Measurements from ENCODE around the gene DPH6. TPM values are rescaled to one million over a fixed set of nuclear protein-coding genes. Genes with fewer than 3 reads are reported as not detected.

DPH6 gene
- total RNA-seq, 1 experiment from 2014 or later, result 25.7 TPM

DNA sequence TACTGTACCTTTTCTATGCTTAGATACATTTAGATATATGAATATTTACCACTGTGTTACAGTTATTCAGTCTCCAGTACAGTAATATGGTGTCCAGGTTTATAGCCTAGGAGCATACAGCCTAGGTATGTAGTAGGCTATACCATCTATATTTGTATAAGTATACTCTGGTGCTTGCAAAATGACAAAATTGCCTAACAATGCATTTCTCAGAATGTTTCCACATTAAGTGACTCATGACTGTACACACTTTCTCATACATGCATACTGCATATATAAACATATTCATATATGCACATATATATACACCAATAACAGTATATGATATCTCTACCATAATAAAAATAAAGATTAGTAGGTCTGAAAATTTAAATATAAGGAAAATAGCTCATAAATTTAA lies 169.3 kb downstream of the DPH6 start:
- no peaks in the 10 kb centered on the region for H3K4me1 ChIP-seq (ENCODE audit: insufficient read depth, low read length, poor library complexity, severe bottlenecking)
- H3K27me3 ChIP-seq (replicated peaks; ENCODE audit: insufficient read depth, low read depth, low read length, poor library complexity), result no peaks in the 10 kb centered on the region
- ChIA-PET POLR2A (ENCODE audit: low non-redundant PET) (no interaction called here), CTCF (no interaction called here)
- no peaks in the 10 kb centered on the region for H3K9me3 ChIP-seq (ENCODE audit: low read depth, low read length, poor library complexity, severe bottlenecking)
- no peak for TF ChIP-seq EZH2 (IDR thresholded peaks at IDR 0.05; ENCODE audit: borderline replicate concordance, low read depth, low read length, poor library complexity, severe bottlenecking)
- TF ChIP-seq, protein P1, sequence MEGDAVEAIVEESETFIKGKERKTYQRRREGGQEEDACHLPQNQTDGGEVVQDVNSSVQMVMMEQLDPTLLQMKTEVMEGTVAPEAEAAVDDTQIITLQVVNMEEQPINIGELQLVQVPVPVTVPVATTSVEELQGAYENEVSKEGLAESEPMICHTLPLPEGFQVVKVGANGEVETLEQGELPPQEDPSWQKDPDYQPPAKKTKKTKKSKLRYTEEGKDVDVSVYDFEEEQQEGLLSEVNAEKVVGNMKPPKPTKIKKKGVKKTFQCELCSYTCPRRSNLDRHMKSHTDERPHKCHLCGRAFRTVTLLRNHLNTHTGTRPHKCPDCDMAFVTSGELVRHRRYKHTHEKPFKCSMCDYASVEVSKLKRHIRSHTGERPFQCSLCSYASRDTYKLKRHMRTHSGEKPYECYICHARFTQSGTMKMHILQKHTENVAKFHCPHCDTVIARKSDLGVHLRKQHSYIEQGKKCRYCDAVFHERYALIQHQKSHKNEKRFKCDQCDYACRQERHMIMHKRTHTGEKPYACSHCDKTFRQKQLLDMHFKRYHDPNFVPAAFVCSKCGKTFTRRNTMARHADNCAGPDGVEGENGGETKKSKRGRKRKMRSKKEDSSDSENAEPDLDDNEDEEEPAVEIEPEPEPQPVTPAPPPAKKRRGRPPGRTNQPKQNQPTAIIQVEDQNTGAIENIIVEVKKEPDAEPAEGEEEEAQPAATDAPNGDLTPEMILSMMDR (conservative IDR thresholded peaks at IDR 0.05; ENCODE audit: low read depth, low read length), result no peak
- H3K36me3 ChIP-seq (ENCODE audit: insufficient read depth, low read length, poor library complexity, severe bottlenecking), result no peaks in the 10 kb centered on the region
- intact Hi-C loops (cut with micrococcal nuclease; ENCODE audit: unreplicated experiment), result loop anchor here (10.0 kb wide), 1 partner anchor 58 kb away; no protein-coding TSS in a partner anchor
- BruUV-seq (replicated peaks), result no TSS peak
- H3K4me3 ChIP-seq (ENCODE audit: low read depth, low read length, poor library complexity, severe bottlenecking), result no peak overlapping the region
- no peak for DNase-seq (ENCODE audit: low spot score)
- H3K27ac ChIP-seq (ENCODE audit: low read depth, low read length, poor library complexity, severe bottlenecking), result no peak overlapping the region

DNA sequence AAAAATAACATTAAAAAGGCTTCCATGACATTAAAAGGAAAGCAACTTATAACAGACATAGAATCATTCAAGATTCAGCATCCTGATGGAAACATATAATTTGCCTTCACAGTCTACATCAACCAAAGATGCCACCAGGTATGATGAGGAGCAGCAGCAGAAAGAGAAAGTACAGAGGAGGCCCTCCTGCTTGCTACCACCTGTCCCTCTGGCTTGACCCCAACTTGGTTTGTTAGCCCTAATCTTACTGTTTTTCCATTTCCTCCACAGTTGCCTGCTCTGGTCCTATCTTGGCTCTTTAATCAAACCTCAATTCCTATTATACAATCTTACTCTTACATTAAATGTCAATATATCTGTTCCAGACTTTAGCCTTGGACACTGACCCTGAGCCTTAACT lies 171.3 kb downstream of the DPH6 start:
- no peaks in the 10 kb centered on the region for H3K4me1 ChIP-seq (ENCODE audit: insufficient read depth, low read length, poor library complexity, severe bottlenecking)
- TF ChIP-seq, protein P1 (conservative IDR thresholded peaks at IDR 0.05; ENCODE audit: low read depth, low read length), result no peak
- TF ChIP-seq EZH2 (IDR thresholded peaks at IDR 0.05; ENCODE audit: borderline replicate concordance, low read depth, low read length, poor library complexity, severe bottlenecking), result no peak
- intact Hi-C loops (cut with micrococcal nuclease; ENCODE audit: unreplicated experiment), result loop anchor here (5.0 to 10.0 kb wide), 2 partner anchors 52 to 60 kb away; no protein-coding TSS in a partner anchor
- POLR2A ChIA-PET (ENCODE audit: low non-redundant PET), result no interaction called here
- no peaks in the 10 kb centered on the region for H3K36me3 ChIP-seq (ENCODE audit: insufficient read depth, low read length, poor library complexity, severe bottlenecking)
- no peak overlapping the region for H3K27ac ChIP-seq (ENCODE audit: low read depth, low read length, poor library complexity, severe bottlenecking)
- CTCF ChIA-PET, result no interaction called here
- no peak overlapping the region for H3K4me3 ChIP-seq (ENCODE audit: low read depth, low read length, poor library complexity, severe bottlenecking)
- no TSS peak for BruUV-seq (replicated peaks)
- no peaks in the 10 kb centered on the region for H3K27me3 ChIP-seq (replicated peaks; ENCODE audit: insufficient read depth, low read depth, low read length, poor library complexity)
- H3K9me3 ChIP-seq (ENCODE audit: low read depth, low read length, poor library complexity, severe bottlenecking), result no peaks in the 10 kb centered on the region
- DNase-seq (ENCODE audit: low spot score), result no peak

DNA sequence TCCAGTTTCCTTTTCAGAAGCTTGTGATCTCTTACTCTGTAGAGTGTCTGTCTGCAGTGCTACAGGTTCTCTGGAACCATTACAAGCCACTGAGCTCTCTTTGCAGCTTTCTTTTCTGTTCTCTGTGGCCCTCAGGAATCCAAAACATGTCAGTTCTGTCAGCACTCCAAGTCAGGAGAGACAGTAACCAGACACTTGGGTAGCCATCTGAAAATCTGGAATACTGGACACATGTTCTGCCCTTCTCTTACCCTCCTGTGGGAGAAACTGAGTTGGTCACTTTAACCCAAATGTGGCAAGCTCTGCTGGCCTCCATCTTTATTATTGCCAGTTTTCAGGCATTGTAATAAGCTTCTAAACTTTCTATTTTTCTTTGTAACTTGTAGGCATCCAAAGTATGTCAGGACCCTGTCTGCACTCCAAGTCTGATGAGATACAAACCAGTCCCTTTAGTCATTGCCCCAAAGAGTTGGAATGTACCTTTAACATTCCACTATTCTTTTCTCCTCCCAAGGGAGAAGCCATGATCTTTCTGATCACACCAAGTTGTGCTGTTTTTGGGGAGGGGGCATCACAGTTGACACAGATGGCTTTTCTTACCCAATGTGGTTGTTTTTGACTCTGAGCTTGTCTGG lies 183.7 kb downstream of the DPH6 start:
- no TSS peak for BruUV-seq (replicated peaks)
- POLR2A ChIA-PET (ENCODE audit: low non-redundant PET), result no interaction called here
- no peak overlapping the region for H3K27ac ChIP-seq (ENCODE audit: low read depth, low read length, poor library complexity, severe bottlenecking)

More for the DNA sequence above, 183.7 kb downstream of the DPH6 start:
- CTCF ChIA-PET, result no interaction called here
- no peaks in the 10 kb centered on the region for H3K4me1 ChIP-seq (ENCODE audit: insufficient read depth, low read length, poor library complexity, severe bottlenecking)
- no peak for DNase-seq (ENCODE audit: low spot score)
- H3K4me3 ChIP-seq (ENCODE audit: low read depth, low read length, poor library complexity, severe bottlenecking), result no peak overlapping the region
- peaks cover 13% of the 10 kb centered on the region for H3K9me3 ChIP-seq (ENCODE audit: low read depth, low read length, poor library complexity, severe bottlenecking)
- no peaks in the 10 kb centered on the region for H3K36me3 ChIP-seq (ENCODE audit: insufficient read depth, low read length, poor library complexity, severe bottlenecking)
- intact Hi-C loops (cut with micrococcal nuclease; ENCODE audit: unreplicated experiment), result no loop called here
- no peaks in the 10 kb centered on the region for H3K27me3 ChIP-seq (replicated peaks; ENCODE audit: insufficient read depth, low read depth, low read length, poor library complexity)
- no peak for TF ChIP-seq EZH2 (IDR thresholded peaks at IDR 0.05; ENCODE audit: borderline replicate concordance, low read depth, low read length, poor library complexity, severe bottlenecking)
- TF ChIP-seq, protein P1 (conservative IDR thresholded peaks at IDR 0.05; ENCODE audit: low read depth, low read length), result no peak

Measured in A673 (cell line).